Neural progenitor cell (in vitro differentiated cells): ENCODE measurements around the gene ARFIP2.

Experiments used
- CTCF ChIP-seq: fragments of 200-600 bp; sonication (generic); IDR thresholded peaks from 2 replicates; pipeline ENCODE4 v1.5.1; 2017; ENCODE audit warnings: antibody characterized with exemption, mild to moderate bottlenecking
- EZH2 ChIP-seq: fragments of 200-600 bp; sonication (generic); IDR thresholded peaks from 2 replicates; pipeline ENCODE4 v1.6.1; 2017; ENCODE audit warnings: antibody characterized with exemption, mild to moderate bottlenecking, moderate library complexity

DNA sequence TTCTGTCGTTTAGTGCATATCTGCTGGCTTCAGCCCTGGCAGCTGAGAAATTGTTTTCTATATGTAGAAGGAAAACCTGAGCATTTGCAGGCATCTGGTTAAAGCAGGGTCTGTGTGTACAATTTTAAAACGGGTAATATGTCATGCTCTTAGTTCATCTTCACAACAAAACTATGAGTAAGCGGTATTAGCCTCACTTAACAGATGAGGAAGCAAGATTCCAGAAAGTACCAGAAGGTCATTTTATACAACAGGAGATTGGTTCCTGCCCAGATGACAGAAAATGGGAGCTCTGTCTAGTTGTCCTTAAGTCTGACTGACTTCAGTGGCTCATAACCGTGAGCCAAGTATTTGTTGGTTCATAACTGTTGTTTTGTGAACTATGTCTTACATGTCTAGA, 1.3 kb upstream of the ARFIP2 start:
- TF ChIP-seq CTCF (no peak), EZH2 (no peak)
